ENCODE results near the gene SEPTIN5.
"Not testable (repeated sequence)": the region's sequence is repeated elsewhere in the genome, so short reads cannot be mapped to it uniquely, and the experiment has no call there.

Gene SEPTIN5

GRCh38 chr22:19680911-19681862 lies 33.1 kb upstream of the SEPTIN5 start:
- no peak for DNase-seq

DNA sequence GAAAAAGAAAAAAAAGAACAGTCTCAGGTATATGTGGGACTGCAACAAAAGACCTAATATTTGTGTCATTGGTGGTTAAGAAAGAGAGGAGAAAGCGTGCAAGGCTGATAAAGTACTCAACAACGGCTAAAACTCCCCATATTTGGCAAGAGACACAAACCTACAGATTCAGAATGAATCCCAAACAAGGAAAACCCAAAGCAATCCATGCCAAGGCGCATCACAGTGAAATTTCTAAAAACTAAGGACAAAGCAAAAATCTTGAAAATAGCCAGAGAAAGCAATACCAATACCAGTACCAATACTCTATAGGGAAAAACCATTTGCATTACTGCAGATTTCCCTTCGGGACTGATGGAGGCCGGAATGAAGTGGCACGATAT lies 32.4 kb upstream of the SEPTIN5 start:
- DNase-seq = no peak

DNA sequence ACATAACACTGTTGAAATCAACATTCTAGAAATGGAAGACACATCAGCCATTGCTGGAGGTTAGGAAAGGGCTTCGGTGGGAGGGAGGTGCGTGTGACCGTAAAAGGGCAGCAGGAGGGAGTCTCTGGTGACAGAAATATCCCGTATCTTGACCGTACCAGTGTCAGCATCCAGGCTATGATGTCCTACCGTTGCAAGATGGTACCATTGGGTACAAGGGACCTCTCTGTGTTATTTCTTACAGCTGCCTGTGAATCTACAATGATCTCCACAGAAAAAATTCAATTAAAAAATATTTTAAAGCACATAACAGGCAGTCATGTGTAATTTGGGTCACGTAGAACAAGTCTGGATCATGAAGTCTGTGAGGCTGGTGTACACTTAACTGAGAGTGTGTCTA lies 27.4 kb upstream of the SEPTIN5 start:
- DNase-seq = no peak

DNA sequence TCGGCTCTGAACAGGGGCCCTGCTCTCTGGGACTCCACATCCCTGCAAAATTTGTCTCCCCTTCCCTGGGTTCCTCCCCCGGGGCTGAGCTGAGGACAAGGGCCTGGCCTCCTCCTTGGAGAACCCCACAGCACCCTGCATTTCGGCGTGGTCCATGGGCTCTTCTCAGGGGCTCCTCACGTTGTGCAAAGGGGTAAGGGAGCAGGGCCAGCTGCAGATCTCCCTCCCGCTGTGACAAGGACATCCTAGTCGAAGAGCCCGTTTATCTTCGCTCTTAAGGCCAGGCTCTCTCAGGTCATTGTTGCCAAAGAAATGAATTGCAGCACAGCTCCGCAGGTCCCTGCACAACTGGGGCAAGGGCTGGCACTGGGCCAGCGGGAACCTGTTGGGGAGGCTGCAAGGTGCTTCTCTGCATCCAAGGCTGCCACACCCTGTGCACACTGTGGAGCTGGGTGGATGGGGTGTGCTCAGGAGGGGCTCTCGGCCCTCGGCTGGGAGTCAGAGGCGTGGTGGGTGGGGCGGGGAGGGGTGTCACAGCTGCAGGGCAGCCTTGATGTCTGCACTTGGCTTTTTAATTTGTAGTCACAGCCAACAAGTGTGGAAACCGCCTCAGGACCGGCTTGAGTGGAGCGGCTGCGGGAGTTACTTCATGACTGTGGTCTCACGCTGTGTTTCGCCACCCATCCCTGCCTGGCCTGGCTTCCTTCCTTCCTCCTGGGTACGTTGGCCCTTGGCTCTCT lies 26.6 kb upstream of the SEPTIN5 start:
- DNase-seq = no peak

DNA sequence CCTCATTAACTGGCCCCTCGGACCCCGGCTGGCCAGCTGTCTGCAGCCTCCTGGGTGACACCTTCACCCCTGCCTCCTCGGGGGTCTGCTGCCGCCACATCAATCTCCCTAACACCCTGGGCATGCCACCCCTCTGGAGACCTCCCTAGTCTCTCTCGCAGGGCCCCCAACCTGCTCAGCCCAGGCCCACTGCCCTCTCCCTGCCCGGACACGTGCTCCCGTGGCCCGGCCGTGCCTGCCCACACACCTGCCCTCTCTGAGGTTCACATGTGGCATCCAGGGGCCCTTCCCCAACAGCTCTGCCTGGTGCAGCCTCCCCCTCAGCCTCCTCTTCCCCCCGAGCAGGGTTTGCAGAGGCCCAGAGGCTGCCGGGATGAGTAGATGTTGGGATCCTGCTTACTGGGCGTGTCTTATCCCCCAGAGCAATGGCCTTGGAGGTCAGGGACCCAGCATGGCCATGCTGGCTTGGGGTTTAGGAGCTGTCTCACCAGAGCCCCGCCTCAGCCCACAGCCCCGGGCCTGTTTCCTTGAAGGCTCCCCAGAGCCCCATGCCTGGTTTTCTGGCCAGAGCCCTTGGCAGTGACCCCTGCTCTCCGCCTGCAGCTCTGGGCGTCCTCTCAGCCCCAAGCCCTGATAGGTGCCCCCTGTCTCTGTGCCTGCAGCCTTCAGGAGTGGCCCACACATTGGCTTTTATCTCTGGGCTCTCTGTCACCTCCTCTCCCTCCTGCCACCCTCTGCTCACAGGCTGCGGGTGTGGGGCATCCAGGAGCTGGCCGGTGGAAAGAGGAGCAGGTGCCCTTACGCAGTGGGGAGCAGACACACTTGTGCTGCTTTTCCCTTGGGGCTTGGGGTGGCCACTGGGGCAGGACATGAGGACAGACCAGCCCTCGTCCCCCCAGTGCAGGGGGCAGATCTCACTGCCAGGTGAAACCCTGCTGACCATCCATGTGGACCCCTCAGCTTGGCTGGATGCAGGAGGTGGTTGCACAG lies 25.7 kb upstream of the SEPTIN5 start:
- no peak for DNase-seq

- DNase-seq = no peak
These were observed 24.9 kb upstream of the SEPTIN5 start for GRCh38 chr22:19689408-19689807.

DNA sequence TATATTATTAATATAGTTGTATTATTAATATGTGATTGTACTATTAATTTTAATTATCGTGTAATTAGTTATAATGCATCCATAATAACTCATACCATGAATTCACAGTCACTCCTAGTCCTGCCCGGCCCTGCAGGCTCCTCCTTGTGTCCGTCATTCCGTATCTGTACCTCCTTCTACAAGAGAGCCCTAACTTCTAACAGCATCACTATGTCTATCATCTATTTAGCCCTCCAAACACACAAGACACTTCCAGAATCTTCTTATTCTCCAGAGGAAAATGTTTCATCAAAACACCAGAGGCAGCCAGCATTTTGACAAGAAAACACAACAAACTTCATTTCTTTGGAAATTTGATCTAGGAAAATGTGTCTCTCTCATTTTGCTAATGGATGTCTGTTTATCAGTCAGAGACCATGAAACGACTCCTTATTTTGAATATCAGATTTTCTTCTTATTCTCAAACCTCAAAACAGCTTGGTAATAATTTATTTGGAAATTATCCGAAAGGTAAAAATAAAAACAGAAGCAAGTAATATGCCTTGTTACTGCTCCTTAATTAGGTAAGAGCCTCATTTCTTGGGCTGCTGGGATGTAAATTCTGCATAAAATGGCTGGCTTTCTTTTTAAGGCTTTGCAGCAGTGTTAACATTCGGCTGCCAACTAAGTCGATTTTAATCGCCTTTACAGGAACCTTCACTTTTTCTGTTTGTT lies 23.1 kb upstream of the SEPTIN5 start:
- no peak for DNase-seq

- no peak for DNase-seq
These were observed 22.5 kb upstream of the SEPTIN5 start for GRCh38 chr22:19691721-19692341.

GRCh38 chr22:19693581-19693980 lies 20.7 kb upstream of the SEPTIN5 start:
- no peak for DNase-seq

DNA sequence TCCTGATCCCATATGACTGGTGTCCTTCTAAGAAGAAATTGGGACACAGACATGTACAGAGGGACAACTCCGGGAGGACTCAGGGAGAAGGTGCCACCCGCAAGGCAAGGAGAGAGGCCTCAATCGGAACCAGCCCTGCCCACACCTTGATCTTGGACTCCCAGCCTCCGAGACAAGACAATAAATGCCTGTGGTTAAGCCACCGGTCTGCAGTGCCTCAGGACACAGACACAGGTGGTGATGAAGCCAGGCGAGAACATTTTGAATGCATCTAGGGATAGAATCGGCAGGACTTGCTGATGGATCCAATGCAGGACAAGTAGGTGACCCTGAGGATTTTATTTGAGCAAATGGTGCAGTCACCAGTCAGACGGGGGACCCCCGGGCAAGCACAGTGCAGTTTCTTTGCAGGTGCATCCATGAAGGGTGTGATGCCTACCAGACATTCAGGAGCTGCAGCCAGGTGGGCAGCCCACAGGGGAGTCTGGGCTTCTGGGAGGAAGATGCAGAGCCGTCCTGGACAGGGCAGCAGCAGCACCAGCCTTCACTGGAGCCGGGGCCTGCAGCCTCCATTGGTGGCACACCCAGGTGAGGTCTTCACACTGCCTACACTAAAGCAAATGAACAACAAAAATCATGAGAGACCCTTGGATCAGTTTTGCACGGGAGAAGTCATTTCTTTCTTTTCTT lies 20.2 kb upstream of the SEPTIN5 start:
- no peak for DNase-seq

DNA sequence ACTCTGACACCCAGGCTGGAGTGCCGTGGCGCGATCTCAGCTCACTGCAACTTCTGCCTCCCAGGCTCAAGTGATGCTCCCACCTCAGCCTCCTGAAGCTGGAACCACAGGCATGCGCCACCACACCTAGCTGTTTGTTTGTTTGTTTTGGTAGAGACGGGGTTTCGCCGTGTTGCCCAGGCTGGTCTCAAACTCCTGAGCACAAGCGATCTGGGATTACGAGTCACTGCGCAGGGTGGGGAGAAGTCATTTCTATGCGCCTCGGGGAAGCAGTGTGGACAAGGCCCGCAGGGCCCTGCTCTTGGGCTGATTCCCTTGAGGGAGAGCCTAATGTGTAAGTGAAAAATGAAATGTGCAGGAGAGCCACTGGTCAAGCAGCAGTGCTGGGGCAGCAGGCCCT lies 19.6 kb upstream of the SEPTIN5 start:
- no peak for DNase-seq

DNA sequence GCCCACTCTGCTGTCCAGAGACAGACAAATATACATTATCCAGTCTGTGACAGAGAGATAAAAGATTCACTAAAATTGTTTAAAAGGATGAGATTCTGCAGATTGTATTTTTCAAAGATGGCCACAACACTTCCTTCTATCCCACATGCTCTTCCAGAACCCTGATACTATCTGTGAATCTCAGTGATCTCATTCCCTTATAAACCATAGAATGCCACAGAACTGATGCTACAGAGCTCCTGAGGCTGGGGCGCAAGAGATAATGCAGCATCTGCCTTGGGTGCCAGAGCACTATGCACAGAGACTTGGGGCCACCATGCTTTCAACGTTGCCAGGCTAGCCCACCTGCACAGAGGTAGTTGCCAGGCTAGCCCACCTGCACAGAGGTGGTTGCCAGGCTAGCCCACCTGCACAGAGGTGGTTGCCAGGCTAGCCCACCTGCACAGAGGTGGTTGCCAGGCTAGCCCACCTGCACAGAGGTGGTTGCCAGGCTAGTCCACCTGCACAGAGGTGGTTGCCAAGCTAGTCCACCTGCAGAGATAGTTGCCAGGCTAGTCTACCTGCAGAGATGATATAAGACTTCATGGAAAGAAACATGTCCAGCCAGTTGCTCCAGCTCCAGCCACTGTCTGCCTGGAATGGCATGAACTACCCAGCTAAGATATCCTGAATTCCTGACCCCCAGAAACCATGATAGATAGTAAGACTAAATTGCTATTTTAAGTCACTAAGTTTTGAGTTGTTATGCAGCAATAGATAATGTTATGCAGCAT lies 17.6 kb upstream of the SEPTIN5 start:
- no peak for DNase-seq

GRCh38 chr22:19697871-19698270 lies 16.4 kb upstream of the SEPTIN5 start:
- not testable (repeated sequence) for DNase-seq

DNA sequence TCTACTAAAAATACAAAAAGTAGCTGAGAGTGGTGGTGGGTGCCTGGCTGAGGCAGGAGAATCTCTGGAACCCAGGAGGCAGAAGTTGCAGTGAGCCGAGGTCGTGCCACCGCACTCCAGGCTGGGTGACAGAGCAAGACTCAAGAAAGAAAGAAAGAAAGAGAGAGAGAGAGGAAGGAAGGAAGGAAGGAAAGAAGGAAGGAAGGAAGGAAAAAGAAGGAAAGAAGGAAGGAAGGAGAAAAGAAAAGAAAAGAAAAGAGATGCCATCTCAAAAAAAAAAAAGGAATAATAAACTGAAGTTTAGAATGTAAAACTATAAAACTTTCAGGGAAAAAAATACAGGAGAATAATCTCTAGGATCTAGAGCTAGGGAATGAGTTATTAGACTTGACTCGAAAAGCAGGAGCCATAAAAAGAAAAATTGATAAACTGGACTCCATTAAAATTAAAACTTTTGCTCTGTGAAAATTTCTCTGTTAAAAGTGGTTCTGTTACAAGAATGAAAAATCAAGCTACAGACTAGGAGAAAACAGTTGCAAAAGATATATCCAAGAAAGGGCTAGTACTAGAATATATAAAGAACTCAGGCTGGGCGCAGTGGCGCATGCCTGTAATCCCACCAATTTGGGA lies 13.4 kb upstream of the SEPTIN5 start:
- no peak for DNase-seq

- DNase-seq = no peak
These were observed 12.7 kb upstream of the SEPTIN5 start for GRCh38 chr22:19701420-19702145.

GRCh38 chr22:19703869-19704268 lies 10.4 kb upstream of the SEPTIN5 start:
- no peak for DNase-seq

- no peak for DNase-seq
These were observed 9.8 kb upstream of the SEPTIN5 start for GRCh38 chr22:19704355-19705015.

GRCh38 chr22:19705181-19705934 lies 8.9 kb upstream of the SEPTIN5 start:
- no peak for DNase-seq
